DMS 273 treated with DMSO at 0.1 percent for 48 hours (cell line): ENCODE data around the gene DOCK7.
A peak's percentile ranks its signal among the peaks of the same experiment; 100 is the strongest.
"Not testable (repeated sequence)": the region's sequence is repeated elsewhere in the genome, so short reads cannot be mapped to it uniquely, and the experiment has no call there.

Experiments
- DNase-seq: peaks from one replicate; lab custom pipeline; 2025; lab: John Stamatoyannopoulos, UW

DOCK7 gene

GRCh38 chr1:62528015-62528414, 160.2 kb downstream of the DOCK7 start:
- DNase-seq, result no peak

- not testable (repeated sequence) for DNase-seq
Measured at GRCh38 chr1:62527346-62527745, 160.8 kb downstream of the DOCK7 start.

GRCh38 chr1:62523860-62524259, 164.3 kb downstream of the DOCK7 start:
- DNase-seq, result no peak

GRCh38 chr1:62516600-62516999, 171.6 kb downstream of the DOCK7 start:
- no peak for DNase-seq

GRCh38 chr1:62514746-62515423, 173.3 kb downstream of the DOCK7 start:
- DNase-seq, result no peak

GRCh38 chr1:62513013-62513412, 175.2 kb downstream of the DOCK7 start:
- no peak for DNase-seq

GRCh38 chr1:62509028-62509427, 179.2 kb downstream of the DOCK7 start:
- no peak for DNase-seq

- peak; percentile 9 for DNase-seq
Measured at GRCh38 chr1:62508187-62508758, 179.9 kb downstream of the DOCK7 start.

GRCh38 chr1:62500210-62500609, 188.0 kb downstream of the DOCK7 start:
- DNase-seq, result no peak

- no peak for DNase-seq
Measured at GRCh38 chr1:62494137-62494536, 194.0 kb downstream of the DOCK7 start.

- DNase-seq, result no peak
Measured at GRCh38 chr1:62493656-62494055, 194.5 kb downstream of the DOCK7 start.

- no peak for DNase-seq
Measured at GRCh38 chr1:62492521-62492920, 195.7 kb downstream of the DOCK7 start.

GRCh38 chr1:62487956-62488355, 200.2 kb downstream of the DOCK7 start:
- no peak for DNase-seq

- DNase-seq, result no peak
Measured at GRCh38 chr1:62484824-62485468, 203.2 kb downstream of the DOCK7 start.

- DNase-seq, result no peak
Measured at GRCh38 chr1:62481681-62482080, 206.5 kb downstream of the DOCK7 start.

GRCh38 chr1:62476525-62477219, 211.5 kb downstream of the DOCK7 start:
- DNase-seq, result no peak

GRCh38 chr1:62467092-62467491, 221.1 kb downstream of the DOCK7 start:
- peak; percentile 49 for DNase-seq

GRCh38 chr1:62462370-62462769, 225.8 kb downstream of the DOCK7 start:
- DNase-seq, result no peak

GRCh38 chr1:62457955-62458354, 230.2 kb downstream of the DOCK7 start:
- no peak for DNase-seq

- DNase-seq, result no peak
Measured at GRCh38 chr1:62452951-62453350, 235.2 kb downstream of the DOCK7 start.

- no peak for DNase-seq
Measured at GRCh38 chr1:62450301-62450700, 237.9 kb downstream of the DOCK7 start.

- no peak for DNase-seq
Measured at GRCh38 chr1:62448221-62448933, 239.8 kb downstream of the DOCK7 start.
